Stimulated activated CD8-positive, alpha-beta memory T cell treated with anti-CD3 and anti-CD28 coated beads, Interleukin-4, amount 100 ng/mL, for 24 hours (primary cell): ENCODE measurements around the gene IFNA2.
"Not testable (repeated sequence)": the region's sequence is repeated elsewhere in the genome, so short reads cannot be mapped to it uniquely, and the experiment has no call there.

Experiments used
- DNase-seq: peaks from one replicate; pipeline ENCODE4 v3.0.0-alpha.2; 2020; ENCODE audit warnings: low read depth

Gene IFNA2

DNA sequence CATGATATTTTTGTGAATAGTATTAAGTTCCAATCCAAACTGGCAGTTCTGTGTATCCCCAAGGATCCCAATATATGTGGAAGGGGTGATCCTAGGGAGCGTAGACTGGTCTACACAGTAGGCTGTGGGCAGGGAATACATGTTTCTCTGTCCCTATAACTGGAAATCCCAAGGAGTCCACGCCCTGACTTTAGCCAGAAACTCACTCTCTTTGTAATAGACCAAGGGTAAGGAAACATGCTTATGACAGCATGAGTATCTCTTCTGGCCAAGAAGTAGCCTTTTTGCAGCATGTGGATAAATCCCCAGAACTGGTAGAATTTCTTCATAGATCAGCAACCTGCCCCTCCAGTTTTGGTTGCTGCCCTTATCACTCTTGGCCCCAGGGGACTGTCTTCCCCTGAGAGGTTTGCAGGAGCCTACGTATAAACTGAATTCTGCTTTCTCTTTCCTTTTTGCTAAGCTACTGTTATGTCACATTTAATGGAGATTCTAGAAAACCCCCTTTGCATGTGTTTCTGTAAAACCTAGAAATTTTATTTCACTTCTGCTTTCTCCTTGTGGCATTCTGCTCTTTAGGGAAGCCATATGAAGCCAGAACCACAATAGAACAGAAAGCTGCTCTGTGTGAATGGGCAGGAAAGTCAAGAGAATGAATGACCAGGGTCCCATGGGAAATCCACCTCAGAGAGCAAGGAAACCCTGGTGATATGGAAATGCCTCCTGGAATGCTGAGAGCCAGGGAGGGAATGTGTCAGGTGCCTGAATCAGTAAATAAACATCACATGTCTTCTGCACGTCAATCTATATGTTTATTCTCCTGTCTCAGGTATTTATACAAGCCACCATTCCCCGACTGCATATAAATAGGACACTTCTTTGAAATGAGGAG, 3.5 kb downstream of the IFNA2 start:
- no peak for DNase-seq

DNA sequence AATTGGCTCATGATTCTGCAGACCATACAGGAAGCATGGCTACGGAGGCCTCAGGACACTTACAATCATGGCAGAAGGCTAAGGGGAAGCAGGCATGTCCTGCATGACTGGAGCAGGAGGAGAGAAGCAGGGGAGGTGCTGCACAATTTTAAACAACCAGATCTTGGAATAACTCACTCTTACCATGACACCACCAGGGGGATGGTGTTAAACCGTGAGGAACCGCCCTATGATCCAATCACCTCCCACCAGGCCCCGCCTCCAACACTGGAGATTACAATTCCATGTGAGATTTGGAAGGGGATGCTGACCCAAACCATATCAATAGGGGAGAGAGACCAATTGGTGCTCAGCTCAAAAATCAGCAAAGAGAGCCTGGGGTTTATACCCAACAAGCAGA, 13.7 kb downstream of the IFNA2 start:
- not testable (repeated sequence) for DNase-seq

DNA sequence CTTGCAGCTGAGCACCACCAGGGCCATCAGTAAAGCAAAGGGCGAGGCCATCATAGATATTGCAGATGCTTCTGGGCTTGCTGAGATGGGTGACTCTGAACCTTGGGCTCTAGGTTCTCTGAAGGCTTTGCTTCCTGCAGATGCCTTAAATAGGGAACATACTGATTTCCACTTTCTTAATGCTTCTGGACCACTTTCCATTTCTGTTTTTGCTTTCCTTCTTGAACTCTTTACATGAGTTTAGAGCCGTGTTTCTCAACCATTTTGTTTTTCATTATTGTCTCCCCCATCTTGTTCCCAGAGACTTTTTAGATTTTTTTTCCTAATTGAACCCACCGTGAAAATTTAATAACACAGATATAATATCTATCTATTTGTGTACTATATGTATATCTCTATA, 17.2 kb downstream of the IFNA2 start, which contains the start of gene IFNA13:
IFNA13 (minus strand) TSS at position 101 of the 400 bp plus-strand sequence; CDS start at position 54, 47 bp downstream.
- DNase-seq = no peak

DNA sequence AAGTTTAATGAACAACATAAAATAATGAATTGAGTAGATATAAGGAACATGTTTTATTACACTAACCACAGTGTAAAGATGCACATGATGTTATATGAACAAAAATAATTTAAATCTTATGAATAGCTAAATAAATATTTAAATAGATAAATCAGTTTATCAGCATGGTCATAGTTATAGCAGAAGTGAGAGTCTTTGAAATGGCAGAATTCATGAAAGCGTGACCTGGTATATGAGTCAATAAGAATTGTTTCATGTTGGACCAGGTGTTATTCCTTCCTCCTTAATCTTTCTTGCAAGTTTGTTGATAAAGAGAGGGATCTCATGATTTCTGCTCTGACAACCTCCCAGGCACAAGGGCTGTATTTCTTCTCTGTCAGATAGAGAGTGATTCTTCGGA, 18.0 kb downstream of the IFNA2 start:
- DNase-seq = not testable (repeated sequence)

DNA sequence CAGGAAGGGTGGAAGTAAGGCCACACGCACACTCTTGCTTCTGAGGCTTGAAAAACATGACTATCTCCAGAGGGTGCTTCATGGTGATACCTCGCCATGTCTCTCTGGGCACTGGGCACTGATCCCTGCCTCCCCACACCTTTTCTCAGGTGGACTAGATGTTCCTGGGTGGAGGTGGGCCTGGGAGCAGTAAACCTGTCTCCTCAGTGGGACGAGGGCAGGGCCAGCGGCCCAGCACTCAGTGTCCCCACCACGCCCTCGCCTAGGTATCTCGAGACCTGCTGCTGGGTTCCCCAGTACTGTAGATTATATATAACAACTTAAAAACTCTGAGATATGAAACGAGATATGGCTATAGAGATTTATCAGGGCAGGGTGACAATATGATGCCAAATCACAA, 22.9 kb downstream of the IFNA2 start:
- no peak for DNase-seq

DNA sequence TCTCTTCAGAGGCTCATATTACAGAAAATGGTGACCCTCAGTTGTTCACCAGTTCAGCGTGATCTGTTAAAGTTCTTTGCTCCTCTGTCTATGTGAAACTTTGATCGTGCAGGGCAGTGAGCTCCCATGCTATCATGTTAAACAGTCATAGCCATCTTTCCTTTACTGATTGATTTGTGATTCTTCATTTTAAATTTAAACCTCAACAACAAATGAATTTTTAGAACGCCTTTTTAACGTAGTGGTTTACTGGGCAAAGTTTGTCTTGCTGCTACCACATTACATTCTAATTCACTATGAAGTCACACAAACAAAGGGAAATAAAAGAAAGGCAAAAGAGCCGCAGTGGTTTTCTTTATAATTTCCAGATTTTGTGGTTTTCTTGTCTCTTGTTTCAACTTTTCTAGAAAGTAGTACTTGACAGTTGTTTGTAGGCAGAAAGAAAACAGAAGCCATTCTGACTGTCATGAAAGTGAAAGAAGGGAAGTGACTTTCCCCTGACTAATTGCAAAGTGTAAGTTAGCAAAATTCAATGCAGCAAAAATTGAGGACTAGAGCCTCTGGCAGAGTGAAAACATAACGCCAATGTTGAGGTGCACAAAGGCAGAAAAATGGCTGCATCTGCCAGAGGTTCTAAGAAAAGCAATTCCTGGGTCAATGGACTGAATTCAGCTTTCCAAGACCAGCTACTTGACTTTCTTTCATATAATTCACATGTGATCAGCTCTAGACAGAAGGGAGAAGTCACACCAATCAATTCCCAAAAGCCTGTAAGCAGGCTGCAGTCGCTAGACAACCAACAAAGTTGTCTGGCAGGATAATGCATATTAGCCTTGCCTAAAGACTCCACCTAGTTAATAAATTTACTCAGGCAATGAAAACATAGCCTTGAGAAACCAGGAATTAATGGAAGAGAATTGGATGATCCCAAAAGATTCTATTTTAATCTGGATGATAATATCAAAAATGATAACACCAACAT, 27.4 kb downstream of the IFNA2 start:
- no peak for DNase-seq

DNA sequence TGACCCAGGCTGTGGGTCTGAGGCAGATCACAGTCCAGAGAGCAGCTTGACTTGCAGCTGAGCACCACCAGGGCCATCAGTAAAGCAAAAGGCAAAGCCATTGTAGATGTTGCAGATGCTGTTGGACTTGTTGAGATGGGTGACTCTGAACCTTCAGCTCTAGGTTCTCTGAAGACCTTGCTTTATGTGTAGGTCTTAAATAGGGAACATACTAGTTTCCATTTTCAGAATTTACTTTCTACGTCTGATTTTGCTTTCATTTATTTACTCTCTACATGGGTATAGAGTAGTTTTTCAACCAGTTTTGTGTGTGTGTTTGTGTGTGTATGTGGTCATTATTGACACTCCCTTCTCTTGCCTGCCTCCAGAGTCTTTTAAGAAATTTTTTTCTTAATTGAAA, 34.4 kb downstream of the IFNA2 start, which contains the start of gene IFNA6:
IFNA6 (minus strand) TSS at position 101 of the 400 bp plus-strand sequence; CDS start at position 101, 0 bp downstream.
- no peak for DNase-seq

DNA sequence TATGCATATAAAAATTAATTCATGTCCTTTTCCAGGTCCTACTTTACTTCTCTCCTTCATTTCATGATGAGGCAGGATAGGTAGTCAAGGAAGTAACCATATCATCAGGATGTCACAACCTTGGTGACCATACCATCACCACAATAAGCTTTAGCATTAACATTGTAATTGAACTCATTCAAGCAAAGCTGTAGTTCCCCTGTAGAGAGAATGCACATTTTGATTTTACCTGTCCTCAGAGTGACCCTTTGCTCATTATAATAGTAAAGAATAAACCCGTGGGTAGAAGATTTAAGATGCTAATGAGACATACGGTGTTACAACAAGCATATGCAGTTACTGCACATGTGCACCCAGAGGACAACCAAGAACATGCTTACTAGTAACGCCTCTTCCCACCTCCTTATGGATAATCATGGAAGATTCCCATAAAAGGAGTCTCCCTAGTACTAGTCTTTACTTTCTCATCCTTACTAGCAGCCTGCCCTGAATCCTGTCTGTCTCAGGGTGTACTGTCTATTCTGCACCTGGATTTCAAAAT, 36.7 kb downstream of the IFNA2 start:
- DNase-seq = no peak

DNA sequence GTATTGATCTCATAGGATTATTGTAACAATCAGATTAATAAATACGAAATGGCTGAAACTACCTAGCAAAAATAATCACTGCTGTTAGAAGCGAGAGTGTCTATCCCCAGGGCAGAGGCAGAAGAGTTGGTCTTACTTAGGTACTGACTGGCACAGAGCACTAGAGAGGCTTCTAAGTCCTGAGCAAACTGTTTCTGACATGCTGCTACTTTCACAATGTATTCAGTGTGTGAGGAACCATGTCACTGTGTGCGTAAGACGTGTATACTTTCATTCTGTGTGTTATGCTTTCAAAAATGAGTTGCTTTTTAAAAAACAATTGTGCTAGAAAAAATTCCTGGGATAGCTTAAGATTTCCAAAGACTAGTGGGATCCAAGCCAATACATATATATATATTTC, 44.5 kb downstream of the IFNA2 start:
- no peak for DNase-seq

DNA sequence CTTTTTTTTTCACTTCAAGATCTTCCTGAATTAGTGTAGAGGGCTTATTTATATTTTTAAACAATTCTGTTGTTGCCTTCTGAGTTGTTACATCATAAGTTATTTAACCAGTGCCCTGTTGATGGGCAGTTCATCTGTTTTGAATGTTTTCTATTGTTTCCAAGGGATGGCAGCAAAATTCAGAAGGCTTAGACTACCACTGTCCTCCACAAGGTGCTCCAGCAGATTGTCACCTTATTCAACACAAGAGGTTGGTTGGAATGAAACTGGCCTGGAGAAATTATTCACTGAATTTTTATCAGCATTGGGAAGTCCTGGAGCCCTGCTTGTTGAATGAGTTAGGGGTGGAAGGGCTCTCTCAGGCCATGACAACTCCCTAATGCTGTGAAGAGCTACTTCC, 48.7 kb downstream of the IFNA2 start:
- DNase-seq = no peak

DNA sequence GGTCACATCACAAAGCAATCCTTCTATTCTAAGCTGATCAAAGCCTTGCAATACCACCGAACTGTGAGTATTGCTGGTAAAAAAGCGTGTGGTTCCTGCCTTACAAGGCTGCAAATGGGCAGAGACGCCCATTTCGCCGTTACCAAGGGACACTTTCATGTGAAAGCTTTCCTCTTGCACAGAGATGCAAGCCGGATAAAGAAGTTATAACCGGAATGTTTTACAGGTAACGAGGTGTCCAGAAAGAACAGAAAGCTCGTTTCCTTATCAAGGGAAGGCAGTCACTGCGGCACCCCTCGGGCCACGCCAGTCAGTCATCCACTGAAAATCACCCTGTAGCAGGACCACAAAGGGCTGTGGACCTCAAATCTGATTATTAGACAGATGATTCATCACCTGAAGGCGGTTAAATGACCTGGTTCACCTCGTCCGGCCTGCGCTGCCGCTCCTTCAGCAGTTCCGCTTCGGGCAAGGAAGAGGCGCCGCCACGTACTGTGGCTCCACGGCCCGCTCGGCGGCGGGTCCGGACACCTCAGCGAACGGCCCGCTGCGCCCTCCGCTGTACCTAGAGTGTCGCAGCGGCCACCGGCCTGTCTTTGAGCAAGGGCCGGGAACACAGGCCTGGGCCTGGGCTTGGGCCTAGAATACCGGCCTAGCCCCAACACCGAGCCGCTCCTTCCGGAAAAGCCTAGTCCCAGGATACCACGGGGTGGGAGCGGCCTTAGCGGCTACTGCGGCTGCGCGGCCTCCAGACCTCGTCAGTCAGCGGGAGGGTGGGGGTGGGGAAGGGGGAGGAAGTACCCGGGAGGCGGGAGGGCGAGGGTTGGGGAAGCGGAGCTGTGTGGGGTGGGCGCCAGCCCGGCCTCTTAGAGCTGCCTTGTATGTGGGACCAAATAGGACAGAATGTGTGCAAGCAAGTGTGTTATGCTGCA, 50.2 kb downstream of the IFNA2 start, which contains the start of gene KLHL9:
KLHL9 (minus strand) TSS at position 704 of the 932 bp plus-strand sequence; CDS start at position 159, 545 bp downstream.
- peak; percentile 82 for DNase-seq
